ENCODE measurements around the gene ALX1.

Gene ALX1

DNA sequence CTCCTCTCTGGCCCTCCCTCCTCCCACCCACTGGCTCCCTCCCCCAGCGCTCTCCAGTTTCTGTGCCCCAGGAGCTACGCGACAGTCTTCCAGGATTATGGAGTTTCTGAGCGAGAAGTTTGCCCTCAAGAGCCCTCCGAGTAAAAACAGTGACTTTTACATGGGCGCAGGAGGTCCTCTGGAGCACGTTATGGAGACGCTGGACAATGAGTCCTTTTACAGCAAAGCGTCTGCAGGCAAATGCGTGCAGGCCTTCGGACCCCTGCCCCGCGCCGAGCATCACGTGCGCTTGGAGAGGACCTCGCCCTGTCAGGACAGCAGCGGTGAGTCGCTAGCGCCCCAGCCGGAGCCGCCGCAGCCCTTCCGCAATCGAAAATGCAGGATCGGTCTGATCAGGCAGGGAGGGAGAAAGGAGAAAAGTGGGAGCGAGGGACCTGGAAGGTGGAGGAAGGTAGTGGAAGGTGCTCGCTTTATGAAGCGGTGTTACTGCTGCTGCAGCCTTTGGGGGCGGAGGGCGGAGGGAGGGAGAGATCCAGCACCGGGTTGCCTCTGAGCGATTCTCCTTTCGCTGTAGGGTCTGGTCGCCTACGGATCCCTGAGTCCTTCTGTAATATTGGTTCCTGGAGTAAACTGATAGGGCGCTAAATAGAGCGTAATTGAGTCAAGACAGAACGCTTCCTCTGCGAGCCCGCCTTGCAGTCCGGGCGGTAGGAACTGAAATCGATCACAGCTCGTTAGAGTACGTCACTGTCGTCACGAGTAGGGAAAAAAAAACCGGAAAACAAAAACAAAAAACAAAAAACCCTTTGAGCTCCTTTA, at the start of gene ALX1:
TSS of gene ALX1 (plus strand) at position 56 of the 819 bp plus-strand sequence. CDS start at position 98, 42 bp downstream.
- DNase-seq (ENCODE audit: low read depth) = no peak
- H3K4me3 ChIP-seq (ENCODE audit: low read depth, low read length) = no peak within 1 kb of the TSS
- TF ChIP-seq, protein P1, sequence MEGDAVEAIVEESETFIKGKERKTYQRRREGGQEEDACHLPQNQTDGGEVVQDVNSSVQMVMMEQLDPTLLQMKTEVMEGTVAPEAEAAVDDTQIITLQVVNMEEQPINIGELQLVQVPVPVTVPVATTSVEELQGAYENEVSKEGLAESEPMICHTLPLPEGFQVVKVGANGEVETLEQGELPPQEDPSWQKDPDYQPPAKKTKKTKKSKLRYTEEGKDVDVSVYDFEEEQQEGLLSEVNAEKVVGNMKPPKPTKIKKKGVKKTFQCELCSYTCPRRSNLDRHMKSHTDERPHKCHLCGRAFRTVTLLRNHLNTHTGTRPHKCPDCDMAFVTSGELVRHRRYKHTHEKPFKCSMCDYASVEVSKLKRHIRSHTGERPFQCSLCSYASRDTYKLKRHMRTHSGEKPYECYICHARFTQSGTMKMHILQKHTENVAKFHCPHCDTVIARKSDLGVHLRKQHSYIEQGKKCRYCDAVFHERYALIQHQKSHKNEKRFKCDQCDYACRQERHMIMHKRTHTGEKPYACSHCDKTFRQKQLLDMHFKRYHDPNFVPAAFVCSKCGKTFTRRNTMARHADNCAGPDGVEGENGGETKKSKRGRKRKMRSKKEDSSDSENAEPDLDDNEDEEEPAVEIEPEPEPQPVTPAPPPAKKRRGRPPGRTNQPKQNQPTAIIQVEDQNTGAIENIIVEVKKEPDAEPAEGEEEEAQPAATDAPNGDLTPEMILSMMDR (IDR thresholded peaks at IDR 0.05; ENCODE audit: insufficient read depth, low read depth, low read length, missing control alignments) = no peak

DNA sequence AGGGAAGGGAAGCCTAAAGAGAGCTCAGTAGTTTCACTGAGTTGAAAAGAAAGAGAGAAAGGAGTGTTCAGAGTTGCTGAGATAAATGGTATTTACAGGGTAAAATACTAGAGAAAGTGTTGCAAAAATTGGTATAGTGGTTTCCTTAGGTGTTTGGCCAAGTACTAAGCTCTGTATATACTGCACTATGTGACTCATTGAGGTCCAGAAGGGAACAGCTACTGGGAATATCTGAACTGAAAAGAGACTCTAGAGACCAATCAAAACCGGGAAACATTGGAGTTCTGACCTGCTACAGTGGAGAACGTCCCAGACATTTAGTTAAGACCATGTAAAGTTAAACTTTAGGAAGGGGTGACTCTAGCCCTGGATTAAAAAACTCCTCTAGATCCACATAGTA, 42.7 kb upstream of the ALX1 start:
- no peak for DNase-seq (ENCODE audit: low read depth)
- H3K4me3 ChIP-seq (ENCODE audit: low read depth, low read length) = no peak overlapping the region
- TF ChIP-seq, protein P1 (IDR thresholded peaks at IDR 0.05; ENCODE audit: insufficient read depth, low read depth, low read length, missing control alignments) = no peak

DNA sequence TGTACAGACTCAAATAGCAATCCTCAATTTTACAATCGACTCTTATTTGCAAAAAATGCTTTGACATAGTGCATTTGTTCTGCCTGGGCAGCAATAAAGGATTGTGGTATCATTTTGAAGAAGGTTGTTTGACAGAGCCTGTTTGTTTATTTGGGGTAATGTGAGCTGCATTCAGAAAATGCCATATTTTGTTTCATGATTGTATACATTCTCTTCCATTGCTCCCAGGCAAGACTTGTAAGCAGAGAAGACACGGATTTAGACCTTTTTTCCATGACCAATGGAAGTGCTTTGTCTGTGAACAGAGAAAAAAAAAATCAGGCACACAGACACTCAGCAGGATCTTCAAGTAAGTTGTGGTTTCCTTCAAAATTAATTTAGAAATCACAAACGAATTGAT, 35.5 kb upstream of the ALX1 start:
- no peak overlapping the region for H3K4me3 ChIP-seq (ENCODE audit: low read depth, low read length)
- TF ChIP-seq, protein P1 (IDR thresholded peaks at IDR 0.05; ENCODE audit: insufficient read depth, low read depth, low read length, missing control alignments) = no peak
- DNase-seq (ENCODE audit: low read depth) = no peak

DNA sequence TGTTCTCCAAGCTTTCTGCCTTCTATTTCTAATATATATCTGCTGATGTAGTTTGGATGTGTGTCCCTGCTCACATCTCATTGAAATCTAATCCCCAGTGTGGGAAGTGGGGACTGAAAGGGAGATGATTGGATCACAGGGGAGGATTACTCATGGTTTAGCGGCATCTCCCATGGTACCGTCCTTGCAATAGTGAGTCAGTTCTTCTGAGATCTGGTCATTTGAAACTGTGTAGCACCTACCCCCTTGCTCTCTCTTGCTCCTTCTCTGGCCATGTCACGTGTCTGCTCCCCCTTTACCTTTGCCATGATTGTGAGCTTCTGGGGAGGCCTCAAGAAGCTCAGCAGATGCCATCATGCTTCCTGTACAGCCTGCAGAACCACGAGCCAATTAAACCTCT, 26.2 kb upstream of the ALX1 start:
- no peak overlapping the region for H3K4me3 ChIP-seq (ENCODE audit: low read depth, low read length)
- TF ChIP-seq, protein P1 (IDR thresholded peaks at IDR 0.05; ENCODE audit: insufficient read depth, low read depth, low read length, missing control alignments) = no peak
- no peak for DNase-seq (ENCODE audit: low read depth)

DNA sequence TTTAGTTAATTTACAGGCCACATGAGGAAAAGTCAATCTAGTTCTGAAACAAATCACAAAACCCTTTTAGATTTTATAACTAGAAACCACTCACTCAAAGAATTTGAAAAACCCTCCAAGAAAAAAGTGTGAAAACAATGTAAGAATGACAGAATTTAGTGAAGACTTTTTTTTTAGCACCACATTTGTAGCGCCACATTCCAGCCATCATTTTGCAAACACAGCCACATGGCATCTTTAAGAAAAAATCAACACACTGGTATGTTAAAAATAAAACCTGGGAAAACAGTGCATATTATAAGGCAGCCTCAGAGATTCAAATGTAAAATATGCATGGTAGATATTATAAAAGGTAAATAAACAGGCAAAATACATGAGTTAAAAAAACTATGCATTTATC, 22.3 kb upstream of the ALX1 start:
- H3K4me3 ChIP-seq (ENCODE audit: low read depth, low read length) = no peak overlapping the region
- no peak for DNase-seq (ENCODE audit: low read depth)
- TF ChIP-seq, protein P1 (IDR thresholded peaks at IDR 0.05; ENCODE audit: insufficient read depth, low read depth, low read length, missing control alignments) = no peak

DNA sequence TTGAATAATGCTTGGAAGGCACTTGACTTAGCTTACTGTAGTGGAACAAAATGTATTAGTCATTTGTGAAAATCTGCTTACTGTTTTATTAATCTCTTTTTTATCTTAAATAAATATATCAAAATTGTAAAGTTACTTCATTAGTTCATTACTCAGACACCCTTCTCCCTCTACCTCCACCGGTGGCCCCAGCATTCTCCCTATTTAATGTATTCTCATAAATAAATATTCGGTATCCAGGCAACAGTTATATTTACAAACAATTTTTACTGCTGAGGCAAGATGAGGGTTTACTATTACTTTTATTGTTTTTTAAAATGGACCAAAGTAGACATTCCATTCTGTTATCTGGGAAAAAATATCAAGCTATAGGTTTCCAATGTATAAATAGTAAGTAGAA, 19.6 kb upstream of the ALX1 start:
- H3K4me3 ChIP-seq (ENCODE audit: low read depth, low read length) = no peak overlapping the region
- DNase-seq (ENCODE audit: low read depth) = no peak
- TF ChIP-seq, protein P1 (IDR thresholded peaks at IDR 0.05; ENCODE audit: insufficient read depth, low read depth, low read length, missing control alignments) = no peak

DNA sequence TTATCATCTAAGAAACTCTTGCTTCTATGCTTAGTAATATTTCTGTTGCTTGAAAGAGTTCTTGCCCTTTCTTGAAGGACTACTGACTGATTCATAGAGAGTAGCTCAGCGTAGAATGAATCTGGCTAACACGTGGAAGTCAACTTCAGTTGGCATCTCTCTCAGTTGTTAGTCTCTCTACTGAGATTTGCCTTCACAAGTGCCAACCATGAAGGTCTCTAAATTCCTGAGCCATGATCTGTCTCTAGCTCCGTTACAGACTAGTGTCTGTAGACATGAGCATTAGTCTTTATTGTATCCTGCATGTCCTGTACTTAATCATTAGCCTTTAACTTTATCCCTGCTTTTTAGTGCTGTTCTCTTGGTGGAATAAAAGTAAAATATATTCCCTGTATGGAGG, 19.1 kb upstream of the ALX1 start:
- no peak overlapping the region for H3K4me3 ChIP-seq (ENCODE audit: low read depth, low read length)
- no peak for DNase-seq (ENCODE audit: low read depth)
- TF ChIP-seq, protein P1 (IDR thresholded peaks at IDR 0.05; ENCODE audit: insufficient read depth, low read depth, low read length, missing control alignments) = no peak

Data from GM12865 (cell line).